BE2C (cell line): ENCODE measurements around the gene RGS6.

Source experiments
- DNase-seq: peaks from one replicate; pipeline ENCODE4 v3.0.0-alpha.2; 2020
- H3K27me3 ChIP-seq: fragments of 250-450 bp; sonication (Bioruptor Pico); 2 replicates; pipeline ENCODE4 v1.5.1; 2020; ENCODE audit warnings: mild to moderate bottlenecking
- H3K36me3 ChIP-seq: fragments of 250-450 bp; sonication (Bioruptor Pico); 2 replicates; pipeline ENCODE4 v1.5.1; 2020; ENCODE audit warnings: mild to moderate bottlenecking
- H3K4me1 ChIP-seq: fragments of 250-450 bp; sonication (Bioruptor Pico); 2 replicates; pipeline ENCODE4 v1.5.1; 2020
- H3K4me3 ChIP-seq: 2 replicates; pipeline ENCODE4 v1.5.1; 2011; ENCODE audit warnings: low read depth, low read length
- H3K9me3 ChIP-seq: fragments of 250-450 bp; sonication (Bioruptor Pico); 2 replicates; pipeline ENCODE4 v1.5.1; 2020
- TF ChIP-seq, protein P1 (sequence below): IDR thresholded peaks from 2 replicates; pipeline ENCODE4 v1.5.1; 2012; ENCODE audit warnings: mild to moderate bottlenecking, low read depth, low read length

Gene RGS6

DNA sequence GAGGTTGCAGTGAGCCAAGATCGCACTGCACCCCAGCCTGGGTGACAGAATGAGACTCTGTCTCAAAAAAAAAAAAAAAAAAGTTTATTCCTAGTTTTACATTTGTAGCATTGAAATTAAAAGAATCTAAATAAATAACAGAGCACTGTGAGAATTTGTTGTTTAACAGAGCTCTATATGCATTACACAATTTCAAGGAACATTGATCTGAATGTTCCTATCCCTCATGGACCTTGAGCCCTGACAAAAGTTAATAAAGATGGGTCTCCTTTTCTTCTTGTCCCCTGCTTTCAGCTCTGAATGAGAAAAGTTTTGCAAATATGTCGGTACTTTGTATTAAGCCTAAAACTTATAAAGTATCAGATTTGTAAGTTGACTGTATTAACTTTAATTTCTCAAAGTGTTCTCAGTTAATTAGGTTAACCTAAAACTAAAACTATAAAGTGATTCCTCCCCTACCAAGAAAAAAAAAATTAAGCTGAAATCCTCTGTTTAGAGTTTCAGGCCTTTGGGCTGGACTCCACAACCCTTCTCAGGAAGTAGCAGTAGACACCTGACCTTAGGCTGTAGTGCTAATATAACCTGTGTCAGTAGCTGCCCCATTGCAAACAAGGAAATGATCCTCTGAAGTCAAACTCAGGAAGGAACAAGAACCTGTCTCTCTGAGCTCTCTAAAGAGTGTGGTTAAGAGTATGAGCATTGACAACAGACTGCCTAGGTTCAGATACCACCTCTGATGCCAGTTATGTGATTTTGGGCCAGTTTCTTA lies 484.0 kb downstream of the RGS6 start:
- H3K36me3 ChIP-seq = no peaks in the 10 kb centered on the region
- no peaks in the 10 kb centered on the region for H3K27me3 ChIP-seq
- no peak overlapping the region for H3K4me3 ChIP-seq
- H3K4me1 ChIP-seq = no peaks in the 10 kb centered on the region
- DNase-seq = no peak
- TF ChIP-seq, protein P1, sequence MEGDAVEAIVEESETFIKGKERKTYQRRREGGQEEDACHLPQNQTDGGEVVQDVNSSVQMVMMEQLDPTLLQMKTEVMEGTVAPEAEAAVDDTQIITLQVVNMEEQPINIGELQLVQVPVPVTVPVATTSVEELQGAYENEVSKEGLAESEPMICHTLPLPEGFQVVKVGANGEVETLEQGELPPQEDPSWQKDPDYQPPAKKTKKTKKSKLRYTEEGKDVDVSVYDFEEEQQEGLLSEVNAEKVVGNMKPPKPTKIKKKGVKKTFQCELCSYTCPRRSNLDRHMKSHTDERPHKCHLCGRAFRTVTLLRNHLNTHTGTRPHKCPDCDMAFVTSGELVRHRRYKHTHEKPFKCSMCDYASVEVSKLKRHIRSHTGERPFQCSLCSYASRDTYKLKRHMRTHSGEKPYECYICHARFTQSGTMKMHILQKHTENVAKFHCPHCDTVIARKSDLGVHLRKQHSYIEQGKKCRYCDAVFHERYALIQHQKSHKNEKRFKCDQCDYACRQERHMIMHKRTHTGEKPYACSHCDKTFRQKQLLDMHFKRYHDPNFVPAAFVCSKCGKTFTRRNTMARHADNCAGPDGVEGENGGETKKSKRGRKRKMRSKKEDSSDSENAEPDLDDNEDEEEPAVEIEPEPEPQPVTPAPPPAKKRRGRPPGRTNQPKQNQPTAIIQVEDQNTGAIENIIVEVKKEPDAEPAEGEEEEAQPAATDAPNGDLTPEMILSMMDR = no peak
- H3K9me3 ChIP-seq = peaks cover 4% of the 10 kb centered on the region

DNA sequence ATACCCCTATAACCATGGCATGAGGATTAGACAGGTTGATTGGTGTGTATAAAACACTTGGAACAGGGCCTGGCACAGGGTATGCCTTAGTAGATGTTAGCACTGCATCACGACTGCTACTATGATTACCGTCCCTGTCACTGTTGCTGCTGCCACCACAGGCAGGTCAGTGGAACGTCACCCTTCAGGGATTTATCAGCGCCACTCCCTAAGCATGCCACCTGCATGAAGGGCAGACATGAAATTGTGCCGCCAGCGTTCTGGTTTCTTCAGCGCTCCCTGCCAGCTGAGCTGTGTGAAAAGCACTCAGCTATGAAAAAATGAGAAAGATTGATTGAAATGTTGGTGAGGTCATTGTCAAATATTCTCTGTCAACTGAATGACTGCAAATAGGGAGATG lies 484.7 kb downstream of the RGS6 start:
- no peaks in the 10 kb centered on the region for H3K27me3 ChIP-seq
- H3K9me3 ChIP-seq = peaks cover 4% of the 10 kb centered on the region
- TF ChIP-seq, protein P1 = peak; percentile 37; the same call in 1 of the 2 replicates
- H3K4me1 ChIP-seq = no peaks in the 10 kb centered on the region
- H3K36me3 ChIP-seq = no peaks in the 10 kb centered on the region
- DNase-seq = peak; percentile 39
- H3K4me3 ChIP-seq = no peak overlapping the region

DNA sequence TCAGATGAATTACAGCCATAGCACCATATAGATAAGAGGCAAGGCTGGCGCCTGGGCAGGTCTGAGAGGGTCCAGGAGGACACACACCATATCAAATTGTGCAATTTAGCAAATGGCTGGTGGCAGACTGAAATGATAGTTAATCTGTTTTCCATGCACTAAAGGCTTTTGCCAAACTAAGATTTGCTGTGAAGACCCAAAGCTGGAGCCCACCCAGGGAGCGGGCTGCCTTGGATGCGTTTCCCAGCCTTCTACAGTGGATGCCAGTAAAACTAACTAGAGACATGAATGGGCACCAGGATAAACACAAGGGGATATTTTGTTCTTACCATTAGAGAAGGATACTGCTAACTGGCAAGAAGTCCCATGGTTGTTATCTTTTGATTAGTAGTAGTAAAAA lies 486.6 kb downstream of the RGS6 start:
- TF ChIP-seq, protein P1 = no peak
- no peaks in the 10 kb centered on the region for H3K36me3 ChIP-seq
- H3K27me3 ChIP-seq = no peaks in the 10 kb centered on the region

DNA sequence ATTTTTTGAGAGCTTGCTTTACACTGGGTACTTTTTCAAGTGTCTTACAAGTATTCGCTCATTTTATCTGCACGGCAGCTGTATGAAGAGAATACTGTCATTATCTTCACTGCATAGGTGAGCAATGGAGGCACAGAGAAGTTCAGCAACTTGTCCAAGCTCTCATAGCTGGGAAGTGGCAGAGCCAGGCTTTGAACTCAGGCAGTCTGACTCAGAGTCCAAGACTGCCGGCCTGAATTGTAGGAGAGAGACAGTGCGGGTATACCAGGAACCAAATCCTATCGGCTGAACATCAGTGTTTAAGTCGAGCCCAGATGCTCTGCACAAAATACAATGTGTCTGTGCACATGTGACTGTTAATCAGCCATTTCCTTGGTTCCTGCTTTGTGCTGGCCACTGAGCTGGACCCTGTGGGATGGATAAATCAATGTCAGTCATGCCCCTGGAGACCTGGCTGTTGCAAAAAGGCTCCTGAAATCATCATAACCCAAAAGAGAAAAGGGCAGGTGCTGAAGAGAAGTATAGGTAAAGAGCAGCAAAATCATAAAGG lies 487.1 kb downstream of the RGS6 start:
- H3K9me3 ChIP-seq = peaks cover 4% of the 10 kb centered on the region
- H3K27me3 ChIP-seq = no peaks in the 10 kb centered on the region
- no peaks in the 10 kb centered on the region for H3K4me1 ChIP-seq
- TF ChIP-seq, protein P1 = no peak
- no peak for DNase-seq
- no peak overlapping the region for H3K4me3 ChIP-seq
- no peaks in the 10 kb centered on the region for H3K36me3 ChIP-seq

More for the DNA sequence above, 486.6 kb downstream of the RGS6 start:
- H3K4me3 ChIP-seq = no peak overlapping the region
- peaks cover 4% of the 10 kb centered on the region for H3K9me3 ChIP-seq
- no peaks in the 10 kb centered on the region for H3K4me1 ChIP-seq
- DNase-seq = no peak

DNA sequence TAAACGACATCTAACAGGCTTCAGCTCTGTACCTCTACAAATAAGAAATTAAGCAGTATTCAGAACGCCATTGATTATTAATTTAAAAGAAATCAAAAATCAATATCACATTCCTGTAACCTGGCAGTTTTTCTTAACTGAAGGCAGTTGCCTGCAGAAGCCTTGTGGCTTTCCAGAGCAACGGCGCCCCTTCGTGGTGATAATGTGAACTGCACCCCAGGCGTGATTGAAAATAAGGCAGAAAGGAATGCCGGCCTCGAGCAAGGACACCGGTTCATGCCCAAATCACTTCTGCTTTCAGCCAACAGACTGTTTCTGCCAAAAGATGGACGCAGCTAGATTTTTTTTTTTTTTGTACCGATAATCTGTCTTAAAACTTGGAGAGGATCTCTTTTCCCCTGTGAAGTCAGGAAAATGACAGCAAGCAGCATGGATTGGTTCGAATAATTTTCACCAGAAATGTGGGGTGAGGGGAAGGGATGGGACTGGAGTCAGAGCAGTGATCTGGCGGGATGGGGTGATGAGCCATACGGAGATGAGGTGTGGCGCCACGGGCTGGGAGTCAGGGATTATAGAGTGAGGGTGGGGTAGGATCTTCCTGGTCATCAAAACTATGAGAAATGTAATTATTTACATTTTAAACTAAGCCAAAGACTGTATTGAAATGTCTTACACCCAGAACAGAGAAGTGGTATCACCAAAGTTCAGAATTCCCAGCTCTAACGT lies 488.7 kb downstream of the RGS6 start:
- TF ChIP-seq, protein P1 = peak; percentile 99
- H3K4me1 ChIP-seq = no peaks in the 10 kb centered on the region
- peaks cover 11% of the 10 kb centered on the region; the same call in 1 of the 2 replicates for H3K27me3 ChIP-seq
- DNase-seq = peak; percentile 81
- no peaks in the 10 kb centered on the region for H3K9me3 ChIP-seq
- no peak overlapping the region for H3K4me3 ChIP-seq
- no peaks in the 10 kb centered on the region for H3K36me3 ChIP-seq
